Ammon's horn (tissue), 1 donor: Measurements from ENCODE around the gene TMEM233.

Source experiments
- DNase-seq: peaks from one replicate; pipeline ENCODE4 v3.0.0-alpha.2; 2016; ENCODE audit warnings: low spot score

TMEM233 gene

DNA sequence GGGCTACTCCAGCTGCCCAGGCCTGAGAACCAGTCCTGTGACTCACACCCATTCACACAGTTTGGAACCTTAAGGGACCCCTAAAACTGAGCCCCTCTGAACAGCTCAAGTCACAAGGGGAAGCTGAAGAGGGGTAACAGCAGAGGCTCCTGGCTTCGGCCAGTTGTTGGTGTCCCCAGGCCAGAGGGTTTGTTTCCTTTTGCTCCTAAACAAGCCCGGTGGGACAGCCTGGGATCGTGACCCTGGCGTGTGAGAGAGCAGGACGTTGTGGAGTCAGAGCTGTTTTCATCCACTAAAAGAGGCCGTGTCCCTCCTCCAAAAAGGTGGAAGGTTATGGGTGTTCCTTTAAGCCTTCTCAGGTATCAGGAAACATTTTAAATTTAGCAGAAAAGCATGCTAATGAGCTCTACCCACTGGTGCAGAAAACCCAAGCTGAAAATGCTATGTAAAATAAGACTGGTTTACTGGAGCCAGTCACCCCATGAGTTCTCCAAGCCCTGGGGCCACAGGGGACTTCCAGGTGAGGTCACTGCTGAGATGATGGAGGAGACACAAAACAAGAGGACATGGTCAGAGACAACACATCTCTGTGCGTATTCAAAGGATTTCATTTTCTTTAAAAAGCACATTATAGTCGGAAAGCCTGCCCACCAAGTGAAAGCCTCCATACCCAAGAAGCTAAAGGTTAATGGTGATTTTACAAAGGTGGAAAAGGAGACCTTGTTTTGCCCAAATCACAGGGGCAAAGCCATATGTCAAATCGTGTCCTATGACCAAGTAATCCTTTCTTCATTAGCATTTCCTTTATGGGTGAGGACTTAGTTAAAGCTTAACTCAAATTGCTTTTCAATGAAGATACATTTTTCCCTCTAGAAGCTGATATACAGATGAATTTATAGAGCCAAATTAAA lies 88.4 kb downstream of the TMEM233 start:
- DNase-seq = no peak

GRCh38 chr12:119682639-119683252 lies 89.2 kb downstream of the TMEM233 start:
- DNase-seq = no peak

DNA sequence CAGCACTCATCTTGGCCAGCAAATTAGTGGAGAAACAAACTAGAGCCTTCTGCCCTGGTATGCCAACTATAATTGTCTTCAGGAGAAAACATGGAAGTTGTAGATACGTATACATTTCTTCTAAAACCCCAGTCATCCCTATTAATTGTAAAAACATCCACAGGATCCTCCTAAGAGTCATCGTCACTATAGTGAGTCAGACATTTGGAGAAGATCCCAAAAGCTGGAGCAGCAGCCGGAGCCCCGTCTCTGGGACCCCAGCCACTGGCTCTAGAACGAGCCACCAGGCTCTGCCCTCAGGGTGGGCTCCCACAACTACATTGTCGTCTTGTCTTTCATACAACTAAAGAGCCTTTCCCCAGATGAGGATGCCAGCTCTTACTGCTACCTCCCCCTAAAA lies 89.8 kb downstream of the TMEM233 start:
- no peak for DNase-seq

- no peak for DNase-seq
These were observed 90.2 kb downstream of the TMEM233 start for GRCh38 chr12:119683816-119684215.

DNA sequence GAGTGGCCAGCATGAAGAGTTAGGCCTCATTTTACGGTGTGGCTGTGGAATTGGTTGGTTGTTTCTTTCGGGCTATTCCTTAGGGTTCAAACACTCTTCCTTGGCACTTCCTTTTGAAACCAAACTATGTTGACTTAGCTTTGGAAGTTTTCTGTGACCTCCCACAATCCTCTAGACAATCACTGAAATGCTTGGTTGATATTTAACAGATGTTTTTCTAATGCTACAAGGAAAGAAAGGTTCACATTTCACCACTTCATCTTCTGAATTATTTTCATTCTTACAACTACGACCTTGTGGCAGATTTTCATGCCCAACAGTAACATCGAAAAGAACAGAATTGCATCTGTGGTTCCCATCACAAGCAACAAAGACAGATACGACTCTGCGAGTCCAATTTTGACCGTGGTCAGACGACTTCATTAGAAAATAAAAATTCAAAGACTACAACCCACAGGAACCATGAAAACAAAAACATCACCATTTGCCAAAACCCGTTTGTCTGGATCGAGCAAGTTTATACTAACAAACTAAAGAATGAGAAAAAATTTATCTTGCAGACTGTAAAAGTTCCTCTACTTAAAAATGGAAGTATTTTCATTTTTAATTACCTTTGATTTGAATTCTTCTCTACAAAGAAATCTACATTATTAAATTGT lies 91.3 kb downstream of the TMEM233 start:
- DNase-seq = no peak

DNA sequence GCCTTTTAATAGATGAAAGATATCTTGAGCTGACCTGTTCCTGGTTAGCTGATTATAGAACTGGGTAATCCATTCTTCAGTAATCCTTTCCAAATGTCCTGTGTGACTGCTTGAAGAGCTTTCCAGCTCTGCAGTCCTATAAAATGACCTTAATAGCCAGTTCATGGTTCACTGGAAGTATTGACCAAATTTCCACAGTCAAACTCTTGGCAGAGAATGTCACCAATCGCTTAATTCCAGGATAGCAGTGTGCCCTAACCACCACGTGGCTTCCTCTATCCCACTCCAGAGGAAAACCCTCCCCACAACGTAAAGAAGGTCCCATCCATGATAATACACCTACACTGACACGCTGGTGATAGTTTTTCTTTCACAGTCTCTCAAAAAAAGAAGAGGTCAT lies 91.8 kb downstream of the TMEM233 start:
- DNase-seq = no peak

GRCh38 chr12:119686355-119686754 lies 92.8 kb downstream of the TMEM233 start:
- no peak for DNase-seq

- no peak for DNase-seq
These were observed 93.2 kb downstream of the TMEM233 start for GRCh38 chr12:119686776-119687175.

DNA sequence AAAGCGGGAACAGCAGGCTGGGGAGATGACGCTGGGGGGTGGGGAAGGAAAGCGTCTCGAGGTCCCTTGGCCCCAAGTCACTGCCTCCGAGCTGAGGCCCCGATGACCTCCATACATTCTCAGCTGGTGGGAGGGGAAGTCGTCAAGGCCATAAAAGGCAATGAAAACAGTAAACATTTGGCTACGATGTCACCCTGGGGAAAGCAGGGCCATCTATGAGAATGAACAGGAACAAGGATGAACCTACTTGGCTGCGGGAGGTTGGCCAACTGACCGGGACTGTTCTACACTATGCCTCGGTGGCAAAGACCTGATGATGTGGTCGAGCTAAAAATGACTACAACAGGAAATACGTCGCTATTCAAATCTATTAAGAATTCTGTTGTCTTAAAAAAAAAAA lies 93.8 kb downstream of the TMEM233 start:
- DNase-seq = no peak

DNA sequence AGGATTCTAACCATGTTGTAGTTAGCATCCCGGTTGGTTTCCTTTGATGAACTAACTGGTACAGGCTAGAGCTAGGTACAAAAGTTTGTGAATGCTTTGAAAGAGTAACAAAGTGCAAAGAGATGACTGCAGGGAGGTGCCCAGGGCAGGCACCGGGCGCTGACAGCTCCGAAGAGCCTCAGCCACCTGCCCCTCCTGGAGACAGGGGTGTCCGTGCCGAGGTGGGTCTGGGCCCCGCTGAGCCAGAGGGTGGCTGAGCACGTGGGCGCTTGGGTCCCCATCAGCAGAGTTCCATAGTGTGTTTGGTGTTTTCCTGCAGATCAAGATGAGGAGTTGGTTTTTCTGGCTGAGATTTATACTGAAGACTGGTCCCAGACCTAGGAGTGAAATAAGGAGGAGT lies 94.3 kb downstream of the TMEM233 start:
- DNase-seq = no peak

DNA sequence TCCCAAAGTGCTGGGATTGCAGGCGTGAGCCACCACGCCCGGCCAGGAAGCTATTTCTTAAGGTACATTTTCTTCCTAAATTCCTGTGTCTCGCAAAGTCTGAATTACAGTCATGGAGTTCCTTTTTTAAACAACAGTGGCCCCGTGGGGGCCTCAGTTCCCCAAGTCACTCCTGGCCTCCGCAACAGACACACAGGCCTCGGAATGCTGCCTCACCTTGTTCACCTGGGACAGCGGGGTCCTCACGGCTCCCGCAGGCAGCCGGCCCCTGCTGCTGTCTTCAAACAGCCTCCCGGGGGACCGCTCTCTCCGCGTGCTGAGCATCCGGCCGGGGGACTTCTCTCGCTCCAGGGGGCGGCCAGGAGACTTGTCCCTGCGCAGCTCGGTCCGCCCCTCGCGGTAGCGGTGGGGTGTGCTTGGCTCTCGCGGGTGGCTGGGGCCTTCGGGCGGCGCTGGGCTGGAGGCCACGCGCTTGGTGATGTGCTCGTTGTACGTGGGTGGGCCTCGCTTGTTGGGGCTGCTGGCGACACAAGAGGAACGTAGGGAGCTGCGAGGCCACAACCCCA lies 96.4 kb downstream of the TMEM233 start:
- DNase-seq = no peak

DNA sequence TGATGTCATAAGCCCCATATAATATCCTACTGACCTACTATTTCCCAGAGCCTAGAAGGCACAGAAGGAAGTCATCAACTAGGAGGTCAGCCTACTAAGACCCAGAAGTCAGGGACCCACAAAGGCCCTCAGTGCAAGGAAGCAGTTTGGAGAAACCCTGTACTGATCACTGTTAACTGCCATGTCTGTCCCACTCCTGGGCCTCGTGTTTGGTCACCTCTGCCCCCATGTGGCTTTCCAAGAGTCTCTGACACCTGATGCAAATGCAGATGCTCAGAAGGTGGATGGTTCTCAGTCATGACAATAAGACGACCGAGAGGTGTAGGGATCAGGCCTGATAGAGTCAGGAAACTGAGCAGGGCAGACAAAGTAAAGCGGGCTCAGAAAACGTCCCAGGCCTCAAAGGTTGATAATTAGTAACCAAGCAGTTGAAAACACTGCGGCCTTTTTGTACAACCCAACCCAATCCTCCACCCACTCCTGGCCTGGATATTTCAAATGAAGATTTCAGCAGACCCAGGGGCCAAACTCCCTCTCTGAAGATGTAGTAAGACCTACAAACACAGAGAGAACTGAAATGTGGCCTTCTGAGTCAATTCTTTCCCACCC lies 97.7 kb downstream of the TMEM233 start:
- no peak for DNase-seq

DNA sequence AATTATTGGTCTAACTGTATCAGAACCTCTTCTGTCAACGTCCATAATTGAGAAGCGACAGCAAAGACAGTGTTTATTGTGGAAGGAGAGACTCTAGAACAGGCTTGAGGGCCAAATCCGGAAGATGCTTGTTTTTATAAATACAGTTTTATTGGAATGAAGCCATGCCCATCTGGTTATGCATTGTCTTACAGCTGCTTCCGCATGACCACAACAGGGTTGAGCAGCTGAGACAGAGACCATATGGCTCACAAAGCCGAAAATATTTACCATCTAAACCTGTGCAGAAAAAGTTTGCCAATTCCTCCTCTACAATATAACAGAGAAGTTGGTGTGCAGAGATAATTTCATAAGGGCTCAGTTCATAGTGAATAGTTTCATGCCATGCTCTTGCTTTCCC lies 98.8 kb downstream of the TMEM233 start:
- DNase-seq = no peak
